ENCODE data around the gene FAM72C. TPM values are rescaled to one million over a fixed set of nuclear protein-coding genes. Genes with fewer than 3 reads are reported as not detected.
A peak's percentile ranks its signal among the peaks of the same experiment; 100 is the strongest.
"Not testable (repeated sequence)": the region's sequence is repeated elsewhere in the genome, so short reads cannot be mapped to it uniquely, and the experiment has no call there.

FAM72C gene
- total RNA-seq, 2 donors from 2014 or later = 0.19 TPM; not detected in 1

DNA sequence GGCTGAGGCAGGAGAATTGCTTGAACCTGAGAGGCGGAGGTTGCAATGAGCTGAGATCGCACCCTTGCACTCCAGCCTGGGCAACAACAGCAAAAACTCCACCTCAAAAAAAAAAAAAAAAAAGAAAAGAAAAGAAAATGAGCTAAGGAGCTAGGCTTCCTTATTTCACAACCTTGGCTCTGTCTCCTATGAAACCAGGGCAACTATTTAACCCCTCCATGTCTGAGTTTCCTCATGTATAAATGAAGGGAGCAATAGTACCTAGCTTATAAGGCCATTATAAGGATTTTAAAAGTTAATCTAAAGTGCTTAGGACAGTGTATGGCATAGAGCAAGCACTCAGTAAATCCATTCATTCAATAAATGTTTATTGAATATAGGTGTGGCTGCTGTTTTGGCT is 32.9 kb downstream of the FAM72C start:
- intact Hi-C loops (cut with DNase I); DNase-seq (ENCODE audit: low spot score): not testable (repeated sequence)

DNA sequence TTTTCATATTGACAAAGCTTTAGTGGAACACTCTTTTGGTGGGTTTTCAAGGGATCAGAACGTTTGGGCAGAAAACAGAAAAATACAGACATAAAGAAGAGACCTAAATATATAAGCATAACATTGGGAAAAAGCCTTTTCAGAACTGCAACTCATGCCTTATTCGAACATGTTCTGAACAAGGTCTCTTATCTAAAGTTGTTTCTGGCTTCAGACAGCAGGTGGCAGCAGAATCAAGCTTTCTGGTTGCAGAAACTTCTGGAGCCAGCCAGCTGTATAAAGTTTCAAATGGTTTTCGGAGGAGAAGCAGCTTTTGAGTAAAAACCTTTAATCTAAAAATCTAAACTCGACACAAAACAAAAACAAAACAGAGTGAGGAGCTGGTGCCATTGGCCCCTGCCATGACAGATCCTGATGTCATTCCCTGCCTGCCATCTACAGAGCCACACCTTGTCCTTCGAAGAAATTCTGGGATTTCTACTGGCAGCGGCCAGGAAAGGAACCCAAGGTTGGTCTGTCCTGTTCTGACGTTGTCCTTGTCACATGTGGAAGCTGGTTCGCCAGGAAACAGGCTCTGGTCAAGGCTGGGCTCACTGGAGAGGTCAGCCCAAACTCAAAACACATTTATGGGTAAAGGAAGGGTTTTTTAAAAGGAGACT is 35.2 kb downstream of the FAM72C start:
- DNase-seq (ENCODE audit: low spot score); intact Hi-C loops (cut with DNase I): not testable (repeated sequence)

DNA sequence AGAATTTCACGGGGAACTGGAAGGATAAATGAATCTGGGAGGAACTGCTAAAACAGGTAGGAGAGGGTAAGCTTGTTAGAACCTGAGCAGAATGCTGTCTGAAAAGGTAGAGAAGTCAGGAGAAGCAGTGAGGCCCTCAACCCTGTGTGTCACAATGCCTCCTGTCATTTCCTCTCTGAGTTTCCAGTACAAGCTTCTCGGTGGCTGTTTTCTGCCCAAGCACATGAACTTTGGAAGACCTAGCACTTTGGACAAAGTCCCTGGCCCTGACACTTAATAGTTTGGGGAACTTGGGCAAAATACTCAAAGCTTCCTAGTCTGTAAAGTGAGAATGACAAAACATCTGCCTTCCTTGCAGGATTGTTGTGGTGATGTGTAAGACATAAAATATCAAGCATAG is 52.7 kb downstream of the FAM72C start:
- intact Hi-C loops (cut with DNase I); DNase-seq (ENCODE audit: low spot score): not testable (repeated sequence)

DNA sequence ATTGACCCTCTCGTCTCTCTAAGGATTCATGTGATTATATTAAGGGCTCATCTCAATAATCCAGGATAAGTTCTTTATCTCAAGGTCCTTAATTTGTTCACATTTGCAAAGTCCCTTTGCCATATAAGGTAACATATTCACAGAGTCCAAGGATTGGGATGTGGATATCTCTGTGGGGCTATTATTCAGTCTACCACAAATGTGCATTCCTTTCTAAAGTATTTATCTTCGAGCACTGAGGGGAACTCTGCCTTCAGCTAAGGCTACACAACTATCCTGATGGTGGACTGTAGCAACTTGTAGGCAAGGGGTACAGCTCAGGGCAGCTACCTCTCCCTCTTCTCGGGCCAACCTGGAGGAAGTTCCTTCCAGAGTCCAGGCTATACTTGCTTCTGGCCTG is 53.2 kb downstream of the FAM72C start:
- DNase-seq (ENCODE audit: low spot score); intact Hi-C loops (cut with DNase I): not testable (repeated sequence)

DNA sequence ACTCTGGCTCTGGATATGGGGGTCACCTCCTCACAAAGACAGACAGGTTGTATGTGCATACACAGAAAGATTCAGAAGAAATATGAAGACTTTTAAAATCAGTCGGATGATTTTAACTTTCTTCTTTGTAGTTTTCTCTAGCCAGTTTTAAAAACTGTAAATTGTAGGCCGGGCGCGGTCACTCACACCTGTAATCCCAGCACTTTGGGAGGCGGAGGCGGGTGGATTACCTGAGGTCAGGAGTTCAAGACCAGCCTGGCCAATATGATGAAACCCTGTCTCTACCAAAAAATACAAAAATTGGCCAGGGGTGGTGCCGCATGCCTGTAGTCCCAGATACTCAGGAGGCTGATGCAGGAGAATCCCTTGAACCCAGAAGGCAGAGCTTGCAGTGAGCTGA is 58.1 kb downstream of the FAM72C start:
- DNase-seq (ENCODE audit: low spot score) = peak; percentile 61
- intact Hi-C loops (cut with DNase I) = not testable (repeated sequence)
